Measurements from ENCODE around the gene POLA2.

POLA2 gene

DNA sequence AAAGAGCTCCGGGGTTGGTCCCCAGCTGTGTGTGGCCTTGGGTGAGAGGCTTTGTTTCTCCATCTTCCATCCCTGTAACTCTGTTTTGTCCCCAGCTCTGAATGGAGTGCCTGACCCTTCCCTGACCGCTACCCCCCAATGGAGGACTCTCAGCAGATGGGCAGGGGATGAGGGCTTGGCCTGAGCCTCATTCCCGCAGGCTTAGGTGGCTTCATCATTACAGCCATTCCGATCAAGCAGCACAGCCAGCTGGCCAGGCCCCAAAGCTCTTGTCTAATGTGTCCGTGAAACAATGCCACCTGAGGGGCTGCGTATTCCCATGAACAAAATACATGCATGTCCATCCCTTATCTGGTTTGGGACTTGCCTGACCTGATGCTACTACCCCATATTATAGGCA, 49.0 kb downstream of the POLA2 start:
- Histone ChIP-seq H3K27me3 (ENCODE audit: insufficient read depth, insufficient read length) (peaks cover 15% of the 10 kb centered on the region), H3K4me1 (ENCODE audit: insufficient read depth, insufficient read length) (peaks cover 29% of the 10 kb centered on the region), H3K36me3 (ENCODE audit: insufficient read depth, insufficient read length, low read length) (peaks cover 1% of the 10 kb centered on the region), H3K4me3 (ENCODE audit: insufficient read length, low read depth) (no peak overlapping the region), H3K9me3 (ENCODE audit: insufficient read depth, low read length) (no peaks in the 10 kb centered on the region), H3K9ac (ENCODE audit: insufficient read length, low read depth) (peak overlapping the region; percentile 37)
- DNase-seq (ENCODE audit: low read depth, low spot score), result no peak
- no peak for TF ChIP-seq ZNF274 (IDR thresholded peaks at IDR 0.05; ENCODE audit: low read depth, low read length)

GRCh38 chr11:65311170-65311678, 49.5 kb downstream of the POLA2 start:
- Histone ChIP-seq H3K4me3 (ENCODE audit: insufficient read length, low read depth) (no peak overlapping the region), H3K36me3 (ENCODE audit: insufficient read depth, insufficient read length, low read length) (peaks cover 4% of the 10 kb centered on the region), H3K4me1 (ENCODE audit: insufficient read depth, insufficient read length) (peaks cover 33% of the 10 kb centered on the region), H3K9ac (ENCODE audit: insufficient read length, low read depth) (no peak overlapping the region), H3K9me3 (ENCODE audit: insufficient read depth, low read length) (no peaks in the 10 kb centered on the region), H3K27me3 (ENCODE audit: insufficient read depth, insufficient read length) (peaks cover 15% of the 10 kb centered on the region)
- no peak for DNase-seq (ENCODE audit: low read depth, low spot score)
- TF ChIP-seq YY1 (IDR thresholded peaks at IDR 0.05; ENCODE audit: insufficient read depth, insufficient read length), result no peak
- no peak for TF ChIP-seq SUZ12 (IDR thresholded peaks at IDR 0.05; ENCODE audit: extremely low read depth, insufficient read depth, insufficient read length)
- TF ChIP-seq ZNF274 (IDR thresholded peaks at IDR 0.05; ENCODE audit: low read depth, low read length), result no peak

- Histone ChIP-seq H3K27me3 (ENCODE audit: insufficient read depth, insufficient read length) (peaks cover 15% of the 10 kb centered on the region), H3K4me1 (ENCODE audit: insufficient read depth, insufficient read length) (peaks cover 43% of the 10 kb centered on the region), H3K36me3 (ENCODE audit: insufficient read depth, insufficient read length, low read length) (peaks cover 15% of the 10 kb centered on the region), H3K4me3 (ENCODE audit: insufficient read length, low read depth) (peak within 1 kb of the TSS; percentile 96), H3K9me3 (ENCODE audit: insufficient read depth, low read length) (no peaks in the 10 kb centered on the region), H3K9ac (ENCODE audit: insufficient read length, low read depth) (peak within 1 kb of the TSS; percentile 98)
- no peak for TF ChIP-seq ZNF274 (IDR thresholded peaks at IDR 0.05; ENCODE audit: low read depth, low read length)
- no peak for TF ChIP-seq SUZ12 (IDR thresholded peaks at IDR 0.05; ENCODE audit: extremely low read depth, insufficient read depth, insufficient read length)
- TF ChIP-seq YY1 (IDR thresholded peaks at IDR 0.05; ENCODE audit: insufficient read depth, insufficient read length), result no peak
- DNase-seq (ENCODE audit: low read depth, low spot score), result peak; percentile 77
Observed at GRCh38 chr11:65314501-65315203, 52.9 kb downstream of the POLA2 start, which contains the start of gene CDC42EP2. TSS of gene CDC42EP2 (plus strand) at chr11:65314866. CDS start at chr11:65320899, 6,033 bp downstream.

DNA sequence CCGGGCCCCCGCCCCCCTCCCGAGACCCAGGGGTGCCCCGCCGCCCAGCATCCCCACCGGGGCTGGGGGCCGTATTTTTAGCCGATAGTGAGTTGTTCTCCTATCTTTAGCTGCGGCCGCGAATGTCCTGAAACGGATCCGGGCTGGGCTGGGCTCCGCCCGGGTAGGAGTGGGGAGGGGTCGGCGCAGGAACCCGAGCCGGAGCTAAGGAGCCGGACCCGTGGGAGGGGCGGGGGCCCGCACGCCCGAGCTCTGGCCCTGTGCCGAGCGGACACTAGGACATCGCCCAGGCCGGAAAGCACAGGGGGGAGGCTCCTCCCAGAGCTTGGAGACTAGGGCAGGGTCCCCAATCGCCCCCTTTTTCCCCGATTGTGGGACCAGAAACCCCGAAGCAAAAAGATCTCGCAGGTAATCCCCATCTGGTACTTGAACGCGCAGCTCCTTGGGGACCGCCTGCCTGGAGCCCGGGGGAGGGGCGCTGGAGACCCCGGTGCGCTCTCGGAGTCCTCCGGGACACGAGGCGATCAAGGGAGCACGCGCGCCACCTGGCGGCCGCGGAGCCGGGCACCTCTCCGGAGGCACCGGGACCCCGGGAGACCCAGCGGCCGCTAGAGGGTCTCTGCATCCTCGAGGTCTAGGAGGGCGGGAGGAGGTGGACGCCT, 53.6 kb downstream of the POLA2 start:
- H3K27me3 ChIP-seq (ENCODE audit: insufficient read depth, insufficient read length), result peaks cover 15% of the 10 kb centered on the region
- peaks cover 40% of the 10 kb centered on the region for H3K4me1 ChIP-seq (ENCODE audit: insufficient read depth, insufficient read length)
- TF ChIP-seq YY1 (IDR thresholded peaks at IDR 0.05; ENCODE audit: insufficient read depth, insufficient read length) (no peak), ZNF274 (IDR thresholded peaks at IDR 0.05; ENCODE audit: low read depth, low read length) (no peak), SUZ12 (IDR thresholded peaks at IDR 0.05; ENCODE audit: extremely low read depth, insufficient read depth, insufficient read length) (no peak)
- H3K4me3 ChIP-seq (ENCODE audit: insufficient read length, low read depth), result peak overlapping the region; percentile 96
- H3K9me3 ChIP-seq (ENCODE audit: insufficient read depth, low read length), result no peaks in the 10 kb centered on the region
- H3K9ac ChIP-seq (ENCODE audit: insufficient read length, low read depth), result peak overlapping the region; percentile 98
- DNase-seq (ENCODE audit: low read depth, low spot score), result peak; percentile 85
- H3K36me3 ChIP-seq (ENCODE audit: insufficient read depth, insufficient read length, low read length), result peaks cover 20% of the 10 kb centered on the region

DNA sequence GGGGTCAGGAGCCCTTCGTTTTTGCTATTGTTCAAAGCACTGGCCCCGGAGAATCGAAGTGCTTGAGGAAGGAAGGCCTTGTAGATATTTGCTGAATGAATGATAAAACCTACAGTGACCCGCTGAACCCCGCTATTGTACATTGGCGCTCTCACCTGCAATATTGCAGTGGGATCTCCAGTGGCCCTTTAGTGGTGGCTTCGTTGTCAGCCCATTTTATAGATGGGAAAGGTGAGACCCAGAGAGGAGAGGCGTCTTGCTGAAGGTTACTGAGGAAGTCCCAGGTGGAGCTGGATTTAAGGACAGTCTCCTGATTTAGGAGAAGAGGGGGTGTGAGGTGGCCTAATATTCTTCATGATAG, 54.1 kb downstream of the POLA2 start:
- no peak for DNase-seq (ENCODE audit: low read depth, low spot score)
- Histone ChIP-seq H3K27me3 (ENCODE audit: insufficient read depth, insufficient read length) (peaks cover 15% of the 10 kb centered on the region), H3K9ac (ENCODE audit: insufficient read length, low read depth) (peak overlapping the region; percentile 98), H3K4me1 (ENCODE audit: insufficient read depth, insufficient read length) (peaks cover 35% of the 10 kb centered on the region), H3K36me3 (ENCODE audit: insufficient read depth, insufficient read length, low read length) (peaks cover 25% of the 10 kb centered on the region), H3K4me3 (ENCODE audit: insufficient read length, low read depth) (peak overlapping the region; percentile 96), H3K9me3 (ENCODE audit: insufficient read depth, low read length) (no peaks in the 10 kb centered on the region)
- TF ChIP-seq SUZ12 (IDR thresholded peaks at IDR 0.05; ENCODE audit: extremely low read depth, insufficient read depth, insufficient read length) (no peak), ZNF274 (IDR thresholded peaks at IDR 0.05; ENCODE audit: low read depth, low read length) (no peak), YY1 (IDR thresholded peaks at IDR 0.05; ENCODE audit: insufficient read depth, insufficient read length) (no peak)

GRCh38 chr11:65316227-65317024, 54.7 kb downstream of the POLA2 start:
- Histone ChIP-seq H3K27me3 (ENCODE audit: insufficient read depth, insufficient read length) (peaks cover 15% of the 10 kb centered on the region), H3K4me3 (ENCODE audit: insufficient read length, low read depth) (peak overlapping the region; percentile 96), H3K36me3 (ENCODE audit: insufficient read depth, insufficient read length, low read length) (peaks cover 31% of the 10 kb centered on the region), H3K4me1 (ENCODE audit: insufficient read depth, insufficient read length) (peaks cover 30% of the 10 kb centered on the region), H3K9me3 (ENCODE audit: insufficient read depth, low read length) (no peaks in the 10 kb centered on the region), H3K9ac (ENCODE audit: insufficient read length, low read depth) (peak overlapping the region; percentile 98)
- DNase-seq (ENCODE audit: low read depth, low spot score), result no peak
- TF ChIP-seq YY1 (IDR thresholded peaks at IDR 0.05; ENCODE audit: insufficient read depth, insufficient read length) (no peak), ZNF274 (IDR thresholded peaks at IDR 0.05; ENCODE audit: low read depth, low read length) (no peak), SUZ12 (IDR thresholded peaks at IDR 0.05; ENCODE audit: extremely low read depth, insufficient read depth, insufficient read length) (no peak)
